ENCODE results near the gene CLRN3.

CLRN3 gene

DNA sequence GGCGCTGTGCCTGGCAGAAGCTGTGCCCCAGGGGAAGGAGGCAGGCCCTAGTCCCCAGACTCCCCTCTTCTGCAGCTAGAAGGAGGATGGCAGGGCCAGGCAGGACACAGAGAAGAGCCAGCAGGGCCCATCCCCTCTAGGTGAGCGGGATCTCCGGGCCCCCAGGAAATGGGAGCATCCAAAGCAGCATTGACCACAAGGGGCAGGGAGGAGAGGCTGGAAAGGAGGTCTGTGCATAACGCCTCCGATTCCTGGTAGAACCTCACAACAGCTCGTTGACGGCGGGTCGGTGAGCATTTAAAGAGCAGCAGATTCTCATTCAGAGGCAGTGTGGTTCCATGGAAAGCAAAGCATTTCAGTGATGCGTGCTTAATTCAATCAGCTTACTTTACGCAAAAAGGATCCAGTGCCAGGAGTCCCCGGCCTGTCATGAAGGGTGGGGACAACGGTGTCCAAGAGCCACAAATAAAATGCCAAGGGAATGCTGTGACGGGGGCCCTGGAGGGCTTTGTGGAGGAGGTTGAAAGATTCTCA, 41.0 kb downstream of the CLRN3 start:
- no peak overlapping the region for H2AFZ ChIP-seq (ENCODE audit: low read depth, low read length)

DNA sequence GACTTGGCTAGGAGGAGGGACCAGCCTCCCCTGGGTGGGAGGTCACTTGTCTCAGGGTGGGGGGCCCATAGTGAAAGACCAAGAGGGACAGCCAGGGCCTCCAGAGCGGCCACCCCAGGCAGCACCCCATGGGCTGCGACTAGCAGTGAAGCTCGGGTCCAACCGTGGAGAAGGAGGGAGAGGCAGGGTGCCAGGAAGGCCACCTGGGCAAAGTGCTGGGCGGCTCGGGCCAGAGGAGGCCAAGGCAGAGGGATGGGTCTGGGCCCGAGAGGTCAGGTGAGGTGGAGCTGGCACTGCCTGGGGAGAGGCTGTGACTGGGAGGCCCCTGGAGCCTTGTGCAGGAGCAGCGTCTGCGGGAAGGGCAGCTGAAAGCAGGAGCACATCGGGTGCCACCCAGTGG, 41.8 kb downstream of the CLRN3 start:
- Histone ChIP-seq H3K27me3 (ENCODE audit: insufficient read depth, low read length) (no peaks in the 10 kb centered on the region), H3K36me3 (ENCODE audit: insufficient read depth, low read length) (no peaks in the 10 kb centered on the region), H3K9me3 (ENCODE audit: low read length) (no peaks in the 10 kb centered on the region)

More for the DNA sequence above, 41.0 kb downstream of the CLRN3 start:
- Histone ChIP-seq H3K9me3 (ENCODE audit: low read length) (no peaks in the 10 kb centered on the region), H3K36me3 (ENCODE audit: insufficient read depth, low read length) (no peaks in the 10 kb centered on the region), H3K27me3 (ENCODE audit: insufficient read depth, low read length) (no peaks in the 10 kb centered on the region), H3K4me3 (ENCODE audit: low read length) (no peak overlapping the region), H3K4me1 (ENCODE audit: insufficient read depth, low read length) (no peaks in the 10 kb centered on the region)

DNA sequence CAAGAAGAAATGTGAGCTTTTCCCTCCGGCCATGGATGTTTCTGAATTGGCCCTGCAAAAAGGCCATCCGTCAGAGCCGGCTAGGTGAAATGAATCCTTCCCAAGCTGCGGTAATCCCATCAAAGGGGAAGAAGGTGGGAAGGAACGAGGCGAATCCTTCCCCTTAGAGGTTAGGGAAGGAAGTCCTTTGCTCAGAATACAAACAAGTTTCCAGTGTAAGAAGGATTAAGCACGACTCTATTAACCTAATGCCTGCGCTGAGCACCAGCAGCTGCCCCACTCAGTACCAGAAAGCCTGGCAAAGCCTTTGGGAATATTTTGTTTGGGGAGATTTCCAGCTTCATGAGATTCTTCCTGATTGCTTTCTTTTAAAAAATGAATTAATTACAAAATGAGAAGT, 42.8 kb downstream of the CLRN3 start:
- H2AFZ ChIP-seq (ENCODE audit: low read depth, low read length): no peak overlapping the region
- no peaks in the 10 kb centered on the region for H3K9me3 ChIP-seq (ENCODE audit: low read length)
- no peaks in the 10 kb centered on the region for H3K4me1 ChIP-seq (ENCODE audit: insufficient read depth, low read length)
- peaks cover 2% of the 10 kb centered on the region for H3K27me3 ChIP-seq (ENCODE audit: insufficient read depth, low read length)
- H3K4me3 ChIP-seq (ENCODE audit: low read length): no peak overlapping the region
- no peaks in the 10 kb centered on the region for H3K36me3 ChIP-seq (ENCODE audit: insufficient read depth, low read length)

More for the DNA sequence above, 41.8 kb downstream of the CLRN3 start:
- no peak overlapping the region for H2AFZ ChIP-seq (ENCODE audit: low read depth, low read length)
- no peaks in the 10 kb centered on the region for H3K4me1 ChIP-seq (ENCODE audit: insufficient read depth, low read length)
- no peak overlapping the region for H3K4me3 ChIP-seq (ENCODE audit: low read length)

DNA sequence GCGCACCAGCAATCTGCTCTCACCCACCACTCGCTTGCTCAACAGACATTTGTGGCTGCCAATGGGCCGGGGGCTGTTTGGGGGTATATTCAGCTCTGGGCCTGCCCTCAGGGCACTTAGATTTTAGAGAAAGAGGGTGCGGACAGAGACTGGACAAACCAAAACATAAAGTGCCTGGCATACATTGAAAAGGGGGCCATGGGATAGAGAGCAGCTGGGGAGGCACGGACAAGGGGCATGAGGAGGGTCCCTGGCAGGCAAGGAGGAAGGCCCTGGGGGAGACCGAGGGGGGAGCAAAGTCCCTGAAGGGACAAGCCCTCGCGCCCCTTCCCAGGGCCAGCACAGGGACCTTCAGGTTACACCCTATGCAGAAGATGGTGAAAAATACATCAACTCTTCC, 43.5 kb downstream of the CLRN3 start:
- Histone ChIP-seq H3K9me3 (ENCODE audit: low read length) (no peaks in the 10 kb centered on the region), H3K4me3 (ENCODE audit: low read length) (no peak overlapping the region), H3K4me1 (ENCODE audit: insufficient read depth, low read length) (no peaks in the 10 kb centered on the region), H2AFZ (ENCODE audit: low read depth, low read length) (no peak overlapping the region), H3K36me3 (ENCODE audit: insufficient read depth, low read length) (no peaks in the 10 kb centered on the region), H3K27me3 (ENCODE audit: insufficient read depth, low read length) (peaks cover 2% of the 10 kb centered on the region)

DNA sequence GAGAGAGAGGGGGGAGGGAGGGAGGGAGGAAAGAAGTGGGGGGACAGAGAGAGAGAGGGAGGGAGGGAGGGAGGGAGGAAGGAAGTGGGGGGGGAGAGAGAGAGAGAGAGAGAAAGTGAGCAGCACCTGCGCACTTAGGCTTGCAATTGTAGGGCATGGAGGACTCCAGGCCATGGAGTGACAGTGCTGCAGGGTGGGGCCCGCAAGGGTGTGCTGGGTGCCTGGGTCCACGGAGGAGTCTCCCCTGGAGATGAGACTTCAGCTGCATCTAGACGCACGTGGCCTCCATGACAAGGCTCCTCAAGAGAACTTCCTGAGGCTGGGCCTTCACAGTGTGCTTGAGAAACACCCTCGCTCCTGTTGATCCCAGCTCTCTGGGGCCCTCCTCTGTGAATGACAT, 44.5 kb downstream of the CLRN3 start:
- H3K36me3 ChIP-seq (ENCODE audit: insufficient read depth, low read length): no peaks in the 10 kb centered on the region
- peaks cover 2% of the 10 kb centered on the region for H3K27me3 ChIP-seq (ENCODE audit: insufficient read depth, low read length)
- H3K4me3 ChIP-seq (ENCODE audit: low read length): no peak overlapping the region
- H3K9me3 ChIP-seq (ENCODE audit: low read length): no peaks in the 10 kb centered on the region
- H3K4me1 ChIP-seq (ENCODE audit: insufficient read depth, low read length): no peaks in the 10 kb centered on the region
- no peak overlapping the region for H2AFZ ChIP-seq (ENCODE audit: low read depth, low read length)

DNA sequence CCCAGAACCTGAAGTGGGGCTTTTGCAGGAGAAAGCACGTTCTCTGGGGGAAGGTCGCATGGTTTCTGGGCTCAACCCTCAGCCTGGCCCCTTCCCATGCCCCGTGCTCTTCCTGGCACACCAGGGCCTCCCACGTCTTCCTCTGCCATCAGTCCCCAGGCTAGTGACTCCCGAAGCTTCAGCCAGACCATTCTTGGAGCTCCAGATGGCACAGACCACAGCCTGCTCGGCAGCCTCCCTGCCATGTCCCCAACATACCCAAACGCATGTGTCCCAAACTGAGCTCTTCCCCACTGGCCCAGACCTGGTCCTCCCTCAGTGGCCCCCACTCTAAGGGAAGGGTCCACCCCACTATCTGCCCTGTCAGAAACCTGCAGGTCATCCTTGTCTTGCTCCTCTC, 47.0 kb downstream of the CLRN3 start:
- Histone ChIP-seq H3K27me3 (ENCODE audit: insufficient read depth, low read length) (peaks cover 2% of the 10 kb centered on the region), H2AFZ (ENCODE audit: low read depth, low read length) (no peak overlapping the region), H3K9me3 (ENCODE audit: low read length) (no peaks in the 10 kb centered on the region), H3K4me3 (ENCODE audit: low read length) (no peak overlapping the region), H3K36me3 (ENCODE audit: insufficient read depth, low read length) (no peaks in the 10 kb centered on the region), H3K4me1 (ENCODE audit: insufficient read depth, low read length) (no peaks in the 10 kb centered on the region)

DNA sequence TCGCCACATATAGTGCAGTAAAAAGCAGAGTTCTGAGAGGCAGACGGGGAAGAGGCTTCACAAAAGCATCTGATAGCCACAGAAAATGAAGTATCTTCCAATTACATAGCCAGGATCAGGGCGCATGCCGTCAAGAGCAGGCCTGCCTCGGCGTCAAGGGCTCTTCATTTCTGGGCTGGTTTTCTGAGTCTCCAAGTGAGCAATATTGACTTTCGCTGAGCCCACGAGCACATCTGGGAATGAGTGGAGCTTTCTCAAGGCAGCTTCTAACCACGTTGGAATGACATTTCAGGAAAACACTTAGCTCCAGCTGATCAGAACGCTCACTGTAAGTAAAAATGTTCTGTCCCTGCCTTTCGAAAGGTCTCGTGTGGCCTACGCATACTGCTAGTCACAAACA, 51.9 kb downstream of the CLRN3 start:
- H3K9me3 ChIP-seq (ENCODE audit: low read length): no peaks in the 10 kb centered on the region
- H2AFZ ChIP-seq (ENCODE audit: low read depth, low read length): no peak overlapping the region
- no peaks in the 10 kb centered on the region for H3K4me1 ChIP-seq (ENCODE audit: insufficient read depth, low read length)
- no peaks in the 10 kb centered on the region for H3K36me3 ChIP-seq (ENCODE audit: insufficient read depth, low read length)
- peaks cover 2% of the 10 kb centered on the region for H3K27me3 ChIP-seq (ENCODE audit: insufficient read depth, low read length)
- H3K4me3 ChIP-seq (ENCODE audit: low read length): no peak overlapping the region

- Histone ChIP-seq H3K4me1 (ENCODE audit: insufficient read depth, low read length) (no peaks in the 10 kb centered on the region), H3K36me3 (ENCODE audit: insufficient read depth, low read length) (no peaks in the 10 kb centered on the region), H2AFZ (ENCODE audit: low read depth, low read length) (no peak overlapping the region), H3K27me3 (ENCODE audit: insufficient read depth, low read length) (no peaks in the 10 kb centered on the region), H3K9me3 (ENCODE audit: low read length) (no peaks in the 10 kb centered on the region), H3K4me3 (ENCODE audit: low read length) (no peak overlapping the region)
Observed at GRCh38 chr10:127836966-127837365, 55.8 kb downstream of the CLRN3 start.

DNA sequence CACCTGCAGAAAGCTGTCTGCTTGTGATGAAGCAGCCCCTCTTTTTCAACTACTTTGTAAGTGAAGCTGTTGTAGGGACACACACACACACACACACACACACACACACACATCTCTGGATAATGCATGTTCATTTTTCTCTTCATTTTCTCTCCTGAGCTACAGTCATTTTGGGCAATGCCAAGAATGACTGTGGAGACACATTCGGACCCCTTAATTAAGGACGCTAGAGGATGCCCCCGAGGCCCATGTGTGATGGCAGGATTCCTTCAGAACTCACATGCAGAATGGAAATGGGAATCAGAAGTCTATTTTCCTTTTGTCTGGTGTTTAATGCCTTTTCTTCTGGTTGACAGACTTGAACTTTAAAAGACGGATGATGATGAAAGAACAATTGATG, 56.6 kb downstream of the CLRN3 start:
- Histone ChIP-seq H3K4me1 (ENCODE audit: insufficient read depth, low read length) (no peaks in the 10 kb centered on the region), H3K4me3 (ENCODE audit: low read length) (no peak overlapping the region), H3K27me3 (ENCODE audit: insufficient read depth, low read length) (no peaks in the 10 kb centered on the region)

GRCh38 chr10:127834791-127835190, 58.0 kb downstream of the CLRN3 start:
- Histone ChIP-seq H3K4me3 (ENCODE audit: low read length) (no peak overlapping the region), H3K27me3 (ENCODE audit: insufficient read depth, low read length) (no peaks in the 10 kb centered on the region), H2AFZ (ENCODE audit: low read depth, low read length) (no peak overlapping the region), H3K4me1 (ENCODE audit: insufficient read depth, low read length) (no peaks in the 10 kb centered on the region), H3K36me3 (ENCODE audit: insufficient read depth, low read length) (no peaks in the 10 kb centered on the region), H3K9me3 (ENCODE audit: low read length) (no peaks in the 10 kb centered on the region)

More for the DNA sequence above, 56.6 kb downstream of the CLRN3 start:
- no peak overlapping the region for H2AFZ ChIP-seq (ENCODE audit: low read depth, low read length)
- H3K9me3 ChIP-seq (ENCODE audit: low read length): no peaks in the 10 kb centered on the region
- no peaks in the 10 kb centered on the region for H3K36me3 ChIP-seq (ENCODE audit: insufficient read depth, low read length)

- H3K4me1 ChIP-seq (ENCODE audit: insufficient read depth, low read length): no peaks in the 10 kb centered on the region
- no peak overlapping the region for H3K4me3 ChIP-seq (ENCODE audit: low read length)
- no peaks in the 10 kb centered on the region for H3K27me3 ChIP-seq (ENCODE audit: insufficient read depth, low read length)
- no peaks in the 10 kb centered on the region for H3K36me3 ChIP-seq (ENCODE audit: insufficient read depth, low read length)
- H2AFZ ChIP-seq (ENCODE audit: low read depth, low read length): no peak overlapping the region
- H3K9me3 ChIP-seq (ENCODE audit: low read length): no peaks in the 10 kb centered on the region
Observed at GRCh38 chr10:127834221-127834620, 58.5 kb downstream of the CLRN3 start.

GRCh38 chr10:127833804-127834203, 58.9 kb downstream of the CLRN3 start:
- H3K4me1 ChIP-seq (ENCODE audit: insufficient read depth, low read length): no peaks in the 10 kb centered on the region
- H3K36me3 ChIP-seq (ENCODE audit: insufficient read depth, low read length): no peaks in the 10 kb centered on the region
- H3K4me3 ChIP-seq (ENCODE audit: low read length): no peak overlapping the region
- H3K9me3 ChIP-seq (ENCODE audit: low read length): no peaks in the 10 kb centered on the region
- no peak overlapping the region for H2AFZ ChIP-seq (ENCODE audit: low read depth, low read length)
- H3K27me3 ChIP-seq (ENCODE audit: insufficient read depth, low read length): no peaks in the 10 kb centered on the region

- no peaks in the 10 kb centered on the region for H3K27me3 ChIP-seq (ENCODE audit: insufficient read depth, low read length)
- H3K36me3 ChIP-seq (ENCODE audit: insufficient read depth, low read length): no peaks in the 10 kb centered on the region
- H3K4me3 ChIP-seq (ENCODE audit: low read length): no peak overlapping the region
- no peaks in the 10 kb centered on the region for H3K4me1 ChIP-seq (ENCODE audit: insufficient read depth, low read length)
- H2AFZ ChIP-seq (ENCODE audit: low read depth, low read length): no peak overlapping the region
- H3K9me3 ChIP-seq (ENCODE audit: low read length): no peaks in the 10 kb centered on the region
Observed at GRCh38 chr10:127832501-127832900, 60.2 kb downstream of the CLRN3 start.

DNA sequence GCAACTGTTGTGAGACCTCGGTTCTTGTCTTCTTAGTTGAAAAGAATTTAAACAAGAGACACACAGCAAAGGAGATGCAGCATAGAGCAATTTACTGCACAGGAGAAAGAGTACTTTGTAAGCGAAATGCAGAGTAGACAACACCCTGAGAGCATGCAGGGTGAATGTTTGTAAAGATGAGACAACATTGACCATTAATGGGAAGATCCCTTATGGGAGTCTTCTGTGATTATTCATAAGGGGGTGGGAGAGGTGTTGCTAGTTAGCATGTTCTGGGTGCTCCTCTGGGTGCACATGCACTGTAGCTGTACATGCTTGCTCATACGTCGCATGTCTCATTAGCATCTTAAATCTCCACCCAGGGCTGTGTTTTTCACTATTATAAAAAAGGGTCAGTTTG, 62.3 kb downstream of the CLRN3 start:
- Histone ChIP-seq H3K4me3 (ENCODE audit: low read length) (no peak overlapping the region), H2AFZ (ENCODE audit: low read depth, low read length) (no peak overlapping the region), H3K4me1 (ENCODE audit: insufficient read depth, low read length) (no peaks in the 10 kb centered on the region), H3K9me3 (ENCODE audit: low read length) (no peaks in the 10 kb centered on the region), H3K36me3 (ENCODE audit: insufficient read depth, low read length) (no peaks in the 10 kb centered on the region), H3K27me3 (ENCODE audit: insufficient read depth, low read length) (no peaks in the 10 kb centered on the region)
